Neural crest cell (in vitro differentiated cells): ENCODE results near the gene P3R3URF. TPM values are rescaled to one million over a fixed set of nuclear protein-coding genes. Genes with fewer than 3 reads are reported as not detected.

Experiments used
- DNase-seq: peaks from one replicate; pipeline ENCODE4 v3.0.0; 2021; ENCODE audit warnings: low read depth, mixed read lengths, low spot score
- H3K27ac Mint-ChIP-seq: one replicate; pipeline ENCODE4 v1.8.0; 2021; ENCODE audit warnings: mild to moderate bottlenecking, mixed read lengths; ENCODE audit not compliant: unreplicated experiment
- H3K27me3 Mint-ChIP-seq: 2 replicates; pipeline ENCODE4 v1.8.0; 2021; ENCODE audit warnings: low read depth, mild to moderate bottlenecking, mixed read lengths
- H3K36me3 Mint-ChIP-seq: 2 replicates; pipeline ENCODE4 v1.8.0; 2021; ENCODE audit warnings: low read depth, mild to moderate bottlenecking, mixed read lengths
- H3K4me1 Mint-ChIP-seq: 2 replicates; pipeline ENCODE4 v1.8.0; 2021; ENCODE audit warnings: mixed read lengths
- H3K4me3 Mint-ChIP-seq: one replicate; pipeline ENCODE4 v1.8.0; 2021; ENCODE audit warnings: mild to moderate bottlenecking, mixed read lengths
- H3K9me3 Mint-ChIP-seq: 2 replicates; pipeline ENCODE4 v1.8.0; 2021; ENCODE audit warnings: mixed read lengths
- total RNA-seq: library from RNA; stranded (reverse); gene quantifications from 2 replicates; pipeline ENCODE4 v1.2.1, GENCODE V29; 2021
- TF ChIP-seq, protein P1 (sequence below): fragments of 200-600 bp; sonication (generic); conservative IDR thresholded peaks from 2 replicates; pipeline ENCODE4 v1.5.0; 2021; ENCODE audit warnings: antibody characterized with exemption, mild to moderate bottlenecking

The P3R3URF gene
- total RNA-seq, 1 donor from 2014 or later: not detected

DNA sequence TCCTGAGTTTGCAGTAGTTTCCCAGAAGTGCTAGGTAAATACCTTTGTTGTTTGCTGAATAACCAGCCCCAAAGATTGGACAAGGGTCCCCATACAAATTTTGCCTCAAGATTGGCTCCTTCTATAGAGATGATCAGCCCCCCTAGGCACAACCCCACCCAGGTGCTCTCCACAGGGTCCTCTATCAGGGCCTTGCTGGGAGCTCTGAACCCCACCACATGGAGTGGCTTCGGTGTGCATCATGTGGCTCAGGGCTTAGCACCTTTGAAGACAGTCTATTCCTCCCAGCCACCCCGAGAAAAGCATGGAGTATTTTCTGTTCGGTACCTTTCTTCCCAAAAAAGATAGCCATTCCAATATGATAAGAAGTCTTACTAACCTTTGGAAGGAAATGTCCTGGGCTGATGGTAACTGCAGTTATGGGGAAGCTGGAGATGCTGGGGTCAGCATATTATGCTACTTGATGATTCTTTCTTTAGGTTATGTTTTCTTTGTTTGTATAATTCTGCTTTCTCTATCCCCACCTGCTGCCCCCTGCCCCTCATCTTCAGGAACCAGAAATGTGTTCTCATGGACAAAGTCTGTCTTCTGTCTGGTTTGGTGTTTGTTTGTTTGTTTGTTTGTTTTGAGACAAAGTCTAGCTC is 6.4 kb downstream of the P3R3URF start:
- no peaks in the 10 kb centered on the region for H3K9me3 Mint-ChIP-seq
- H3K27ac Mint-ChIP-seq: no peak overlapping the region
- H3K4me3 Mint-ChIP-seq: no peak overlapping the region
- peaks cover 4% of the 10 kb centered on the region for H3K27me3 Mint-ChIP-seq
- DNase-seq: no peak
- TF ChIP-seq, protein P1, sequence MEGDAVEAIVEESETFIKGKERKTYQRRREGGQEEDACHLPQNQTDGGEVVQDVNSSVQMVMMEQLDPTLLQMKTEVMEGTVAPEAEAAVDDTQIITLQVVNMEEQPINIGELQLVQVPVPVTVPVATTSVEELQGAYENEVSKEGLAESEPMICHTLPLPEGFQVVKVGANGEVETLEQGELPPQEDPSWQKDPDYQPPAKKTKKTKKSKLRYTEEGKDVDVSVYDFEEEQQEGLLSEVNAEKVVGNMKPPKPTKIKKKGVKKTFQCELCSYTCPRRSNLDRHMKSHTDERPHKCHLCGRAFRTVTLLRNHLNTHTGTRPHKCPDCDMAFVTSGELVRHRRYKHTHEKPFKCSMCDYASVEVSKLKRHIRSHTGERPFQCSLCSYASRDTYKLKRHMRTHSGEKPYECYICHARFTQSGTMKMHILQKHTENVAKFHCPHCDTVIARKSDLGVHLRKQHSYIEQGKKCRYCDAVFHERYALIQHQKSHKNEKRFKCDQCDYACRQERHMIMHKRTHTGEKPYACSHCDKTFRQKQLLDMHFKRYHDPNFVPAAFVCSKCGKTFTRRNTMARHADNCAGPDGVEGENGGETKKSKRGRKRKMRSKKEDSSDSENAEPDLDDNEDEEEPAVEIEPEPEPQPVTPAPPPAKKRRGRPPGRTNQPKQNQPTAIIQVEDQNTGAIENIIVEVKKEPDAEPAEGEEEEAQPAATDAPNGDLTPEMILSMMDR: no peak
- H3K36me3 Mint-ChIP-seq: no peaks in the 10 kb centered on the region
- no peaks in the 10 kb centered on the region for H3K4me1 Mint-ChIP-seq

DNA sequence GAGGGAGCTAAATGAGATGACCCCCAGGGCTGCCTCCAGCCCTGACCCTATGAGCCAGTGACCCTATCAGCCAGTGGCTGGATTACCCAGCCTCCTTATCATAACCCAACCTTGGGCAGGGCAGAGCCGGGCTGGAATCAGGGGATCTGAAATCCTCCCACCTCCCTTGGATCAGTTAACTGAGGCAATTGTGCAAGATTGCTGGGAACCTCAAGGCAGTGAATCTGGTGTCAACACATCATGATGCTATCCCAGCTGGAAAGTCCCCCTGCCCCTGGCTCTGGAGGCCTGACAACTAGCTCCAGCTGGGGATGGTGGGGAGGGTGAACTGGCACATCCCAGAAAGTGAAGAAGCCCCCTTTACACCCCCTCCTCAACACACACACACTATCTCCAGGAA is 7.8 kb downstream of the P3R3URF start:
- Mint-ChIP-seq H3K36me3 (no peaks in the 10 kb centered on the region), H3K9me3 (no peaks in the 10 kb centered on the region), H3K4me3 (no peak overlapping the region), H3K27me3 (peaks cover 4% of the 10 kb centered on the region), H3K4me1 (no peaks in the 10 kb centered on the region), H3K27ac (no peak overlapping the region)
- TF ChIP-seq, protein P1: no peak
- DNase-seq: no peak

DNA sequence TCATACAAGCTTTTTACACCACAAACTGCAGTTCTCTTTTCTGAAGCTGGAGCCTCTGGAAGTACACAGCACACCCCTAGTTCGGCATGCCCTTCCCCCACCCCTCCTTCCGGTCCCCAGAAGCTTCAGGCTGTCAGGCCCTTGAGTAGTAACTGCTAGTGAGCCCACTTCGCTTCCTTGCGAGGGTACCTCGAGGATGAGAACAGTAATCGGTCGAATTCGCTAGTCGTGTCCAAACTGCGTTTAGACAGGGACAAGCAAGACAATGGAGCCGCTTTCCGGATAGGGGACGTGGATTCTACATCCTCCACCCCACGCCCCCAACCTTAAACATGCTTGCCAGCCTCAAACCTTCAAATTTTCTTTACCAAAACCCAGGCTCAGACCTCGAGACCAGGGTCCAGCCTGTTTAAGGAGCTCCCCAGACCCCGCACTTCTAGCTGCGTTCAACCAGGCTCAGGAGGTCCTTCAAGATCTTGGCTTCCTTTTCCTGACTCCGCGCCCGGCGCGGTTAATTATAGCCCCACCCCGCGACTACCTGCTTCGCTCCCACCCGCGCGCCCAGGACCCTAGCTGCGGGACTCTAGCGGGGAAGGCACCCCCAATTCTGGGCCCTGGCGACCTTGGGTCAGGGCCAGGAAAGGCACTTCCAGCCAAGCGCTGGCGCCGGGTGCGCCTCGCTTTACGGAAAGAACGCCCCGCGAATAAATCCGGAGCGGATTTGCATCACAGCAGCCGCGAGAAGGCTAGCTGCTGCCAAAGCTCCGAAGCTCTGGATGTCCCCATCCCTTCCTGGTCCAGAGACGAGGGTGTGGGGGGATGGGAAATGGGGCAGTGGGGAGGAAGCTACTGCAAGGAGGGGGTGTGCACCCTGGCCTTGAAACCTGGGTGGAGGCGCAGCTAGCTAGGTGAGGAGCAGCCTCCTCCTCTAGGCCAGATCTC is 9.5 kb downstream of the P3R3URF start:
- peaks cover 4% of the 10 kb centered on the region for H3K27me3 Mint-ChIP-seq
- peak overlapping the region; percentile 12 for H3K27ac Mint-ChIP-seq
- TF ChIP-seq, protein P1: no peak
- H3K4me1 Mint-ChIP-seq: no peaks in the 10 kb centered on the region
- H3K9me3 Mint-ChIP-seq: no peaks in the 10 kb centered on the region
- DNase-seq: no peak
- no peak overlapping the region for H3K4me3 Mint-ChIP-seq
- H3K36me3 Mint-ChIP-seq: no peaks in the 10 kb centered on the region

DNA sequence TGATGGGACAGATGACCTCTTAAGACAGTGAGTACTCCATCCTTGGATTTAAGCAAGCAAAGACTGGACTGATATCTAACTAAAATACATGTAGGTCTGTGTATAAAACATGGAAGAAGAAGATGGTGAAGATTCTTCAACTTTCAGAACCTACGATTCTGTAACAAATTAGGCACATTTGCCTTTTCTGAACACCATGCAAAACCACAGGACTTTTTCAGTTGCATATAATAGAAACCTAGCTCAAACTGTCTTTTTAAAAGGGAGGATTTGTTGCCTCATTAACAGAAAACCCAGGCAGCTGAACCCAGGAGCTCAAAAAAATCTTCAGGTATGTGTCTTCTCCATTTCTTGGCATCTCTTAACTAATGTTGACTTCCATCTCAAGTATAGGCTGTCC is 16.1 kb downstream of the P3R3URF start:
- DNase-seq: no peak

DNA sequence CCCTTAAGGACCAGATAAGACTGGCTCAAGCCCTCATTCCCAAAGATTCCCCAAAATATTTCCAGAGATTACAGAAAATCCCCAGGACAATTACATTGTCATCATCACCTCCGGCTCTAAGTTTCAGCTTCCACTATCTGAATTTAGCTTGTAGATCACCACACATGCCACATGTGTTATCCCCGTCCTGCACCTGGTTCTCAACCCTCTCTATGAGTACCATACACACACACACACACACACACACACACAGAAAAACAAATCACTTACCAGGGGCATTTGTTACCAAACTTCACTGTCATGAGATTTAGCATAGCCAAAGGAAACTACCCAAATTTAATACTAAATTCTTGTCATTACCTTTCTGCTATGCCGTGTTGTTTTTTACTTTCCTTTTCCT is 16.8 kb downstream of the P3R3URF start:
- no peaks in the 10 kb centered on the region for H3K27me3 Mint-ChIP-seq
- H3K4me1 Mint-ChIP-seq: no peaks in the 10 kb centered on the region
- no peak for DNase-seq
- no peaks in the 10 kb centered on the region for H3K36me3 Mint-ChIP-seq
- H3K4me3 Mint-ChIP-seq: no peak overlapping the region
- no peak overlapping the region for H3K27ac Mint-ChIP-seq
- no peaks in the 10 kb centered on the region for H3K9me3 Mint-ChIP-seq
- TF ChIP-seq, protein P1: no peak

More for the DNA sequence above, 16.1 kb downstream of the P3R3URF start:
- TF ChIP-seq, protein P1: no peak
- H3K4me1 Mint-ChIP-seq: no peaks in the 10 kb centered on the region
- H3K4me3 Mint-ChIP-seq: no peak overlapping the region
- no peaks in the 10 kb centered on the region for H3K36me3 Mint-ChIP-seq
- no peak overlapping the region for H3K27ac Mint-ChIP-seq
- H3K27me3 Mint-ChIP-seq: no peaks in the 10 kb centered on the region
- no peaks in the 10 kb centered on the region for H3K9me3 Mint-ChIP-seq
